Measurements from ENCODE around the gene ANKFY1. TPM values are rescaled to one million over a fixed set of nuclear protein-coding genes. Genes with fewer than 3 reads are reported as not detected.

Gene ANKFY1
- total RNA-seq, 1 donor from 2014 or later = 26.6 TPM

- peaks cover 0 to 3% (median 0%) of the 10 kb centered on the region in 3 donors for H3K4me1 ChIP-seq (ENCODE audit: control insufficient read depth in 3 of 3, insufficient read depth in 3 of 3, low read length in 3 of 3)
- H3K9ac ChIP-seq (ENCODE audit: low read depth in 1 of 3, low read length in 3 of 3) = no peak overlapping the region
- H3K27me3 ChIP-seq (ENCODE audit: control insufficient read depth in 3 of 3, insufficient read depth in 3 of 3, low read length in 3 of 3) = no peaks in the 10 kb centered on the region
- no peak overlapping the region for H3K4me3 ChIP-seq (ENCODE audit: low read length in 3 of 3)
- H3K27ac ChIP-seq (ENCODE audit: low read depth, low read length) = no peak overlapping the region
- H3K36me3 ChIP-seq (ENCODE audit: control insufficient read depth in 3 of 3, insufficient read depth in 3 of 3, low read length in 3 of 3) = peaks cover 6 to 24% (median 24%) of the 10 kb centered on the region in 3 donors
- H3K9me3 ChIP-seq (ENCODE audit: control insufficient read depth in 3 of 3, low read length in 3 of 3) = no peaks in the 10 kb centered on the region
Observed at GRCh38 chr17:4241535-4241934, 22.2 kb downstream of the ANKFY1 start.

GRCh38 chr17:4236456-4236855 lies 27.3 kb downstream of the ANKFY1 start:
- Histone ChIP-seq H3K9ac (ENCODE audit: low read depth in 1 of 3, low read length in 3 of 3) (no peak overlapping the region), H3K36me3 (ENCODE audit: control insufficient read depth in 3 of 3, insufficient read depth in 3 of 3, low read length in 3 of 3) (peaks cover 7 to 25% (median 14%) of the 10 kb centered on the region in 3 donors), H3K27ac (ENCODE audit: low read depth, low read length) (peak overlapping the region; percentile 1), H3K4me3 (ENCODE audit: low read length in 3 of 3) (no peak overlapping the region), H3K27me3 (ENCODE audit: control insufficient read depth in 3 of 3, insufficient read depth in 3 of 3, low read length in 3 of 3) (no peaks in the 10 kb centered on the region), H3K9me3 (ENCODE audit: control insufficient read depth in 3 of 3, low read length in 3 of 3) (no peaks in the 10 kb centered on the region), H3K4me1 (ENCODE audit: control insufficient read depth in 3 of 3, insufficient read depth in 3 of 3, low read length in 3 of 3) (peaks cover 30 to 36% (median 32%) of the 10 kb centered on the region in 3 donors)

GRCh38 chr17:4235372-4236279 lies 28.2 kb downstream of the ANKFY1 start:
- Histone ChIP-seq H3K9me3 (ENCODE audit: control insufficient read depth in 3 of 3, low read length in 3 of 3) (no peaks in the 10 kb centered on the region), H3K9ac (ENCODE audit: low read depth in 1 of 3, low read length in 3 of 3) (peak overlapping the region in 1 of 3 donors; percentile 33), H3K4me3 (ENCODE audit: low read length in 3 of 3) (no peak overlapping the region), H3K27me3 (ENCODE audit: control insufficient read depth in 3 of 3, insufficient read depth in 3 of 3, low read length in 3 of 3) (no peaks in the 10 kb centered on the region), H3K27ac (ENCODE audit: low read depth, low read length) (peak overlapping the region; percentile 1), H3K36me3 (ENCODE audit: control insufficient read depth in 3 of 3, insufficient read depth in 3 of 3, low read length in 3 of 3) (peaks cover 5 to 19% (median 6%) of the 10 kb centered on the region in 3 donors), H3K4me1 (ENCODE audit: control insufficient read depth in 3 of 3, insufficient read depth in 3 of 3, low read length in 3 of 3) (peaks cover 39 to 45% (median 41%) of the 10 kb centered on the region in 3 donors)

GRCh38 chr17:4234401-4234800 lies 29.4 kb downstream of the ANKFY1 start:
- H3K9ac ChIP-seq (ENCODE audit: low read depth in 1 of 3, low read length in 3 of 3) = no peak overlapping the region
- H3K27me3 ChIP-seq (ENCODE audit: control insufficient read depth in 3 of 3, insufficient read depth in 3 of 3, low read length in 3 of 3) = no peaks in the 10 kb centered on the region
- peaks cover 44 to 51% (median 51%) of the 10 kb centered on the region in 3 donors for H3K4me1 ChIP-seq (ENCODE audit: control insufficient read depth in 3 of 3, insufficient read depth in 3 of 3, low read length in 3 of 3)
- no peak overlapping the region for H3K4me3 ChIP-seq (ENCODE audit: low read length in 3 of 3)
- no peaks in the 10 kb centered on the region for H3K9me3 ChIP-seq (ENCODE audit: control insufficient read depth in 3 of 3, low read length in 3 of 3)
- peaks cover 2 to 13% (median 3%) of the 10 kb centered on the region in 3 donors for H3K36me3 ChIP-seq (ENCODE audit: control insufficient read depth in 3 of 3, insufficient read depth in 3 of 3, low read length in 3 of 3)
- peak overlapping the region; percentile 23 for H3K27ac ChIP-seq (ENCODE audit: low read depth, low read length)

- H3K9me3 ChIP-seq (ENCODE audit: control insufficient read depth in 3 of 3, low read length in 3 of 3) = no peaks in the 10 kb centered on the region
- no peaks in the 10 kb centered on the region for H3K27me3 ChIP-seq (ENCODE audit: control insufficient read depth in 3 of 3, insufficient read depth in 3 of 3, low read length in 3 of 3)
- H3K27ac ChIP-seq (ENCODE audit: low read depth, low read length) = peak overlapping the region; percentile 76
- H3K4me3 ChIP-seq (ENCODE audit: low read length in 3 of 3) = peak overlapping the region in 2 of 3 donors; percentile 1 to 23
- peaks cover 44 to 56% (median 51%) of the 10 kb centered on the region in 3 donors for H3K4me1 ChIP-seq (ENCODE audit: control insufficient read depth in 3 of 3, insufficient read depth in 3 of 3, low read length in 3 of 3)
- H3K9ac ChIP-seq (ENCODE audit: low read depth in 1 of 3, low read length in 3 of 3) = peak overlapping the region; percentile 33 to 66 (median 34)
- H3K36me3 ChIP-seq (ENCODE audit: control insufficient read depth in 3 of 3, insufficient read depth in 3 of 3, low read length in 3 of 3) = peaks cover 0 to 11% (median 2%) of the 10 kb centered on the region in 3 donors
Observed at GRCh38 chr17:4233668-4234258, 30.0 kb downstream of the ANKFY1 start.

- Histone ChIP-seq H3K4me1 (ENCODE audit: control insufficient read depth in 3 of 3, insufficient read depth in 3 of 3, low read length in 3 of 3) (peaks cover 44 to 61% (median 51%) of the 10 kb centered on the region in 3 donors), H3K9ac (ENCODE audit: low read depth in 1 of 3, low read length in 3 of 3) (peak overlapping the region in 2 of 3 donors; percentile 4 to 26), H3K9me3 (ENCODE audit: control insufficient read depth in 3 of 3, low read length in 3 of 3) (no peaks in the 10 kb centered on the region), H3K4me3 (ENCODE audit: low read length in 3 of 3) (peak overlapping the region in 1 of 3 donors; percentile 5), H3K36me3 (ENCODE audit: control insufficient read depth in 3 of 3, insufficient read depth in 3 of 3, low read length in 3 of 3) (peaks cover 0 to 7% (median 2%) of the 10 kb centered on the region in 3 donors), H3K27ac (ENCODE audit: low read depth, low read length) (peak overlapping the region; percentile 76), H3K27me3 (ENCODE audit: control insufficient read depth in 3 of 3, insufficient read depth in 3 of 3, low read length in 3 of 3) (no peaks in the 10 kb centered on the region)
Observed at GRCh38 chr17:4232168-4232813, 31.5 kb downstream of the ANKFY1 start.

- H3K27me3 ChIP-seq (ENCODE audit: control insufficient read depth in 3 of 3, insufficient read depth in 3 of 3, low read length in 3 of 3) = no peaks in the 10 kb centered on the region
- no peaks in the 10 kb centered on the region for H3K9me3 ChIP-seq (ENCODE audit: control insufficient read depth in 3 of 3, low read length in 3 of 3)
- H3K4me1 ChIP-seq (ENCODE audit: control insufficient read depth in 3 of 3, insufficient read depth in 3 of 3, low read length in 3 of 3) = peaks cover 36 to 54% (median 43%) of the 10 kb centered on the region in 3 donors
- H3K36me3 ChIP-seq (ENCODE audit: control insufficient read depth in 3 of 3, insufficient read depth in 3 of 3, low read length in 3 of 3) = peaks cover 0 to 3% (median 0%) of the 10 kb centered on the region in 3 donors
- peak overlapping the region; percentile 0 to 34 (median 15) for H3K4me3 ChIP-seq (ENCODE audit: low read length in 3 of 3)
- H3K27ac ChIP-seq (ENCODE audit: low read depth, low read length) = peak overlapping the region; percentile 76
- peak overlapping the region; percentile 1 to 24 (median 23) for H3K9ac ChIP-seq (ENCODE audit: low read depth in 1 of 3, low read length in 3 of 3)
Observed at GRCh38 chr17:4229627-4230541, 33.9 kb downstream of the ANKFY1 start.

- Histone ChIP-seq H3K27me3 (ENCODE audit: control insufficient read depth in 3 of 3, insufficient read depth in 3 of 3, low read length in 3 of 3) (no peaks in the 10 kb centered on the region), H3K9me3 (ENCODE audit: control insufficient read depth in 3 of 3, low read length in 3 of 3) (no peaks in the 10 kb centered on the region), H3K9ac (ENCODE audit: low read depth in 1 of 3, low read length in 3 of 3) (no peak overlapping the region), H3K4me1 (ENCODE audit: control insufficient read depth in 3 of 3, insufficient read depth in 3 of 3, low read length in 3 of 3) (peaks cover 5 to 11% (median 8%) of the 10 kb centered on the region in 3 donors), H3K4me3 (ENCODE audit: low read length in 3 of 3) (no peak overlapping the region), H3K36me3 (ENCODE audit: control insufficient read depth in 3 of 3, insufficient read depth in 3 of 3, low read length in 3 of 3) (peaks cover 5 to 12% (median 6%) of the 10 kb centered on the region in 3 donors), H3K27ac (ENCODE audit: low read depth, low read length) (no peak overlapping the region)
Observed at GRCh38 chr17:4221899-4222659, 41.7 kb downstream of the ANKFY1 start.
